Subcutaneous adipose tissue (tissue), 4 donors: ENCODE data around the gene KCNH4. TPM values are rescaled to one million over a fixed set of nuclear protein-coding genes. Genes with fewer than 3 reads are reported as not detected.

Experiments used
- total RNA-seq, 4 donors: library from RNA; depleted of rRNA; stranded (reverse); fragments of >200 nt; gene quantifications; one replicate each; pipeline ENCODE4 v1.1.0, GENCODE V29; 2016
- TF ChIP-seq, protein P1 (sequence below): fragments of 450-650 bp; IDR thresholded peaks from one replicate; pipeline ENCODE4 v1.5.1; 2016; ENCODE audit warnings: low read depth, mild to moderate bottlenecking, control low read depth, antibody characterized with exemption, moderate library complexity

KCNH4 gene
- total RNA-seq, 4 donors from 2014 or later: 0.16 to 0.34 (median 0.19) TPM; not detected in 1

DNA sequence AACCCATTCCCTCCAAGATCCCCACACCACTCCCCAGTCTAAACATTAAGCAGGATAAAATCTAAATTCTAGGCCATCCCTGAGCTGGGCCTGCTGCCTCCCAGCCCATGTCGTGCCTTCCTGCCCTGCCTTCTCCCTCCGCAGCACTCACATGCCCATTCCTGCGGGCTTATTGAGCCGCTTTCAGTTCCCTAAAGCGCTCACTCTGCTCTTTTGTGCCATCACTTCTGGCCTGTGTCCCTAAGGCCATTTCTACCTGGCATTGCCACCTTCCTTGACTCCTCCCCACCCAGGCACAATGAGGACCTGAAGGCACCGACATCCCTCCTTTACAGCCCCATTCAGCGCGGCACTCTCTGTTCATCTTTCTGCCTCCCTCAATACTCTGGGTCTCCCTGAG lies 13.1 kb downstream of the KCNH4 start:
- TF ChIP-seq, protein P1, sequence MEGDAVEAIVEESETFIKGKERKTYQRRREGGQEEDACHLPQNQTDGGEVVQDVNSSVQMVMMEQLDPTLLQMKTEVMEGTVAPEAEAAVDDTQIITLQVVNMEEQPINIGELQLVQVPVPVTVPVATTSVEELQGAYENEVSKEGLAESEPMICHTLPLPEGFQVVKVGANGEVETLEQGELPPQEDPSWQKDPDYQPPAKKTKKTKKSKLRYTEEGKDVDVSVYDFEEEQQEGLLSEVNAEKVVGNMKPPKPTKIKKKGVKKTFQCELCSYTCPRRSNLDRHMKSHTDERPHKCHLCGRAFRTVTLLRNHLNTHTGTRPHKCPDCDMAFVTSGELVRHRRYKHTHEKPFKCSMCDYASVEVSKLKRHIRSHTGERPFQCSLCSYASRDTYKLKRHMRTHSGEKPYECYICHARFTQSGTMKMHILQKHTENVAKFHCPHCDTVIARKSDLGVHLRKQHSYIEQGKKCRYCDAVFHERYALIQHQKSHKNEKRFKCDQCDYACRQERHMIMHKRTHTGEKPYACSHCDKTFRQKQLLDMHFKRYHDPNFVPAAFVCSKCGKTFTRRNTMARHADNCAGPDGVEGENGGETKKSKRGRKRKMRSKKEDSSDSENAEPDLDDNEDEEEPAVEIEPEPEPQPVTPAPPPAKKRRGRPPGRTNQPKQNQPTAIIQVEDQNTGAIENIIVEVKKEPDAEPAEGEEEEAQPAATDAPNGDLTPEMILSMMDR: no peak

DNA sequence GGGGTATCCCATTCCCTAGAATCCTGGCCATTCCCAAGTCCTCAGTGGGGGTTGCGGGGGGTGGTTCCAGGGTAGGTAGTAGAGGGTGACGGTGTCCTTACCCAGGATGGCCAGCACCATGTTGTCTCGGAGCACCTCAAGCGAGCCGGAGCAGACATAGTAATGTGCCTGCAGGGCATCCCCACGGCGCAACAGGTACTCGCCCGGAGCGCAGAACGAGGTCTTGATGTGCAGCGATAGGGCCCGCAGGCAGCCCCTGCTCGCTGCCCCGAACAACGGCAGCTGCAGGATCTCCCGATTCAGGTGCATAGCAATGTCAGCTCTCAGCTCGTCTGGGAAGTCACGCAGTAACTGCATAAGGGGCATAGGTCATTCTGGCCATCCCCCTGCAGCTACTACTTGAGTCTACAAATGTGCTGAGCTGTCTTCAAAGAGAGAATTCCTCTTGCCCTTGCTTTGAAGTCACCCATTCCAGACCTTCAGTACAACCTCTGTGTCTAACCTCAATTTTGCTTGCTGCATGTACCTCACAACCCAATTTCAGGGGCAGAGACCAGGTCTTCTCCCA lies 14.7 kb downstream of the KCNH4 start:
- TF ChIP-seq, protein P1: no peak

DNA sequence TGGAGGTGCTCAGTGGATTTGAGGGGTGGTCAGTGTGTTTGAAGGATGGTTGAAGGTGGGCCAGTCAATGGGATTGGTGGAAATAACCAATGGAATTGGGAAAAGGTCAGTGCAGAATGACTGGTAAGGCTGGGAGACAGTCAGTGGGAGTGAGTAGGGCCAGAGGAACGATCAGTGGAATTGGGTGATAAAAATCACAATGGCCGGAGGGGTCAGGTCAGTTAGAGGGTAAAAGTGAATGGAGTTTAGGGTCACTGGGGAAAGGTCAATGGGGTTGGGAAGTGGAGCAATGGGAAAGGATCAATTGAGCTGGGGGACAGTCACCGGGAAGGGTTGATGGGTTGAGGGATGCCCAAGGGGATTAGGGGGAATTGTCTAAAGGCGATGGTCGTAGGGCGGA lies 15.2 kb downstream of the KCNH4 start:
- TF ChIP-seq, protein P1: no peak

DNA sequence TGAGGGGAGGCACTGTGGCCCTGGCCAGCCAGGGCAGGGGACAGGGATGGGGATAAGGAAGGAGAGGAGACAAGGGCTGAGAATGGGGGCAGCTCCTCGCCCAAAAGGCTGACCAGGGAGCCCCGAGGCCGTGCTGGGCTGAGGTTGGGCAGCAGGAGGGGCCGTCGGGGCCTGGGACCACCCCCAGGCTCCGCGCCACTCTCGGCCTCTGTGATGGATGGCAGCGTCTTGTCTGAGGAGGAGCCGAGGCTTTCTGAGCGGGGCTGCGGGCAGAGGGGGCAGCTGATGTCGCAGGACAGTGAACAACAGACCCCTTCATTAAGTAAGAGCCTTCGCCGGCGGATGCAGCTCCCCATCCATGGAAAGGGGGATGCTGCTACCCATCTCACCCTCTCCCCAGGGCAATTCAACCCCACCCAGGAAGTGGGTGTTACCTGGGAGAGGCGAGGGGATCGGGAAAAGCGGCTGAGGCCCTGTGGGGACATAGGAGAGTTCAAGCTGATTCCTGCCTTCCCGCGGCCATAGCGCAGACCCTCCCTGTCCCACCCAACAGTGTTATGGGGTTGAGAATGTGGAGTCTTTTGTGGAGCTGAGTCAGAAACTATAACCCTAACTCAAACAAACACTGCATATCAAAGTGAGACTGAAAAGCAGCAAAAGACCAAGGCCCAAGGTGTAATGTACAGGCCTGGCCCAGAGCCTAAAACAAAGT lies 17.1 kb downstream of the KCNH4 start:
- TF ChIP-seq, protein P1: no peak

DNA sequence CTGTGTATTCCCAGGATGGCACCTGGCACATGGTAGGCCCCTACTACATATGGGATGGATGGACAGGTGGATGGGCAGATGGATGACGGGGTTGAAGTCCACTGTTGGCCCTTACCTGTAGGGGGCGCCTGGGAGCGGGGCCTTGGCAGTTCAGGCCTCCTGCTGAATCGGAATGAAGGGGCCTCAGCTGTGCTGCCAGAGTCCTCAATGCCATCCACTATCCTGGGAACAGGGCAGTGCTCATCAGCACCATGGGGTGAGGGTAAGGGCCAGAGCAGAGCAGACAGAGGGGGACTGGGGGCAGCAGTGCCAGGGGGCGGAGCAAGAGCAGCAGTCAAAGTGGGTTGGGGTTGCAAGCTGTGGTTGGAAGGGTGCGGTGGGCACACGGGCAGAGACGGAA lies 17.8 kb downstream of the KCNH4 start:
- TF ChIP-seq, protein P1: no peak

DNA sequence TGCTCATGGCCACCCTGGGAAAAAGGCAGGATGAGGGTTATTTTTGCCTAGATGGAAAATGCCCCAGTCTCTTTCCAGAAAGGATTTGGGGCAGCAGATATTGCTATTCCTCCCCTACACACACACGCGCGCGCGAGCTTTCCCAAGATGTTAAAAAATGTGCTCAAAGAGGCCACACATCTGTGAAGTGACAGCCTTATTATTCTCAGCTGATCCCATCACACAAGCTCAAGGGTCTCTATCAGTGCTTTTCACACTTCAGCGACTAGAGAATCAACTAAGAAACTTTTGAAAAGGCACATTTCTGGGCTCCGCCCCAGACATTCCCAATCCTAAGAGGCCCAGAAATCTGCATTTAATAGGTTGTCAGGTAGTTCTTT lies 20.4 kb downstream of the KCNH4 start:
- TF ChIP-seq, protein P1: no peak

DNA sequence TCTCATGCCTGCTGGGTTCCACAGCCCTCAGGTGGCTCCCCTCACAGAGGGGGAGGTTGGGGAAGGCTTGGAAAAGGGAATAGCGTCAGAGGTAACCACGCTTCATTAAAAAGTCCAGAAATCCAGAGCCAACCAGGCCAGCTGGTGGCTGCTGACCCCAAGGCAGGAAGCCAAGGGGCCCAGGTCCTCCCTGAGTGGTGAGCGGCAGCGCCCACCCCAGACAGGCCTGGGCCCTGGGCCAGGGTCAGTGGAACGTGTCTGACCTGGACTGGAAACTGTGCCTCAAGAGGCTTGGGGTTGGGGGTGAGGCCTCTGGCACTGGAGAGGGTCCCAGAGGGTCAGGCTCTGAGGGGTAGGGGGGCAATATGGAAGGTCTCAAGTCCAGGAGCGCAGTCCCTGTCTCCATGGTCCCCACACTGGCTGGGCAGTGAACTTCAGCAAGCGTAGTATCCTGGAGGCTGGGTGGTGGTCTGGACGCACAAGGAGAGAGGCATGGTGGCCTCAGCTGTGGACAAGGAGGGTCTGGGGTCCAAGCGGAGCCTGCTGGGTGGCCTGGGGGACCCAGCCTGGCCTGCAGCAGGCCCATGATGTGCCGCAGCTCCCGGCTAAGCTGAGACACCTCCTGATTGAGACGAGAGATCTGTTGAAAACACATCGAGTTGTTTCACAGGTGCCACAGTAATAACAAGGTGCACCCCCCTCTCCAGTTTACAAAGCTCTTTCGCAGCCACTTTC lies 21.0 kb downstream of the KCNH4 start:
- TF ChIP-seq, protein P1: no peak
